ENCODE measurements around the gene ACAN.

GRCh38 chr15:88907111-88907510, 103.9 kb downstream of the ACAN start:
- no peak for TF ChIP-seq POLR2AphosphoS5 (IDR thresholded peaks at IDR 0.05)
- TF ChIP-seq EP300 (IDR thresholded peaks at IDR 0.05): no peak
- no peak for TF ChIP-seq POLR2A (IDR thresholded peaks at IDR 0.05)
- no peak for TF ChIP-seq CTCF (IDR thresholded peaks at IDR 0.05)

Measured in stomach (tissue), 4 donors.